ENCODE measurements around the gene TEX2. TPM values are rescaled to one million over a fixed set of nuclear protein-coding genes. Genes with fewer than 3 reads are reported as not detected.

The TEX2 gene
- total RNA-seq, 1 donor from 2014 or later: 8.1 TPM

DNA sequence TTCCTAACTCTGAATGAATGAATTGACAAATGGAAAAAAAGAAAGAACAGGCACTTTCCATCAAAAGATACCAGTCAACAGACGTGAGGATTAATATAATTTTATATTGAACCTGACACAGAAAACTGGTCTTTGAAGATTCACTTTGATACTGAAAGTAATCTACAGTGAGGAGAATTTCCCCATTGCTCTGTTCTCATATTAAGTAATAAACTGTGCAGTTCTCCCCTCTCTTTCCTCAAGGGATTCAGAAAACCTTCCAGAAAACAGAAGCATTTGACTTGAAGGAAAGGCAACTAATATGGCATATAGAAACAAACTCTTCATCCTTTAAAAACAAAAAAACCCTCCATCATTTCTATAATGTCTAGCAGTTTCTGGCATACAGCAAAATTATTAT is 2.2 kb downstream of the TEX2 start:
- no peaks in the 10 kb centered on the region for H3K27me3 Mint-ChIP-seq
- TF ChIP-seq, protein P1, sequence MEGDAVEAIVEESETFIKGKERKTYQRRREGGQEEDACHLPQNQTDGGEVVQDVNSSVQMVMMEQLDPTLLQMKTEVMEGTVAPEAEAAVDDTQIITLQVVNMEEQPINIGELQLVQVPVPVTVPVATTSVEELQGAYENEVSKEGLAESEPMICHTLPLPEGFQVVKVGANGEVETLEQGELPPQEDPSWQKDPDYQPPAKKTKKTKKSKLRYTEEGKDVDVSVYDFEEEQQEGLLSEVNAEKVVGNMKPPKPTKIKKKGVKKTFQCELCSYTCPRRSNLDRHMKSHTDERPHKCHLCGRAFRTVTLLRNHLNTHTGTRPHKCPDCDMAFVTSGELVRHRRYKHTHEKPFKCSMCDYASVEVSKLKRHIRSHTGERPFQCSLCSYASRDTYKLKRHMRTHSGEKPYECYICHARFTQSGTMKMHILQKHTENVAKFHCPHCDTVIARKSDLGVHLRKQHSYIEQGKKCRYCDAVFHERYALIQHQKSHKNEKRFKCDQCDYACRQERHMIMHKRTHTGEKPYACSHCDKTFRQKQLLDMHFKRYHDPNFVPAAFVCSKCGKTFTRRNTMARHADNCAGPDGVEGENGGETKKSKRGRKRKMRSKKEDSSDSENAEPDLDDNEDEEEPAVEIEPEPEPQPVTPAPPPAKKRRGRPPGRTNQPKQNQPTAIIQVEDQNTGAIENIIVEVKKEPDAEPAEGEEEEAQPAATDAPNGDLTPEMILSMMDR (IDR thresholded peaks at IDR 0.05): no peak
- no peaks in the 10 kb centered on the region for H3K9me3 Mint-ChIP-seq
- H3K36me3 Mint-ChIP-seq (ENCODE audit: low read depth): peaks cover 3% of the 10 kb centered on the region
- DNase-seq (no peak), ATAC-seq (ENCODE audit: low read depth) (no peak)
- intact Hi-C loops (cut with micrococcal nuclease): loop anchor here (5.0 kb wide), 3 partner anchors 419 to 564 kb away; partner anchors contain the start of genes SMARCD2 and STRADA
- H3K4me3 Mint-ChIP-seq: no peak overlapping the region
- H3K4me1 Mint-ChIP-seq: peaks cover 19% of the 10 kb centered on the region
- POLR2A ChIA-PET: no interaction called here
- no peak overlapping the region for H3K27ac Mint-ChIP-seq
- CTCF ChIA-PET: no interaction called here

DNA sequence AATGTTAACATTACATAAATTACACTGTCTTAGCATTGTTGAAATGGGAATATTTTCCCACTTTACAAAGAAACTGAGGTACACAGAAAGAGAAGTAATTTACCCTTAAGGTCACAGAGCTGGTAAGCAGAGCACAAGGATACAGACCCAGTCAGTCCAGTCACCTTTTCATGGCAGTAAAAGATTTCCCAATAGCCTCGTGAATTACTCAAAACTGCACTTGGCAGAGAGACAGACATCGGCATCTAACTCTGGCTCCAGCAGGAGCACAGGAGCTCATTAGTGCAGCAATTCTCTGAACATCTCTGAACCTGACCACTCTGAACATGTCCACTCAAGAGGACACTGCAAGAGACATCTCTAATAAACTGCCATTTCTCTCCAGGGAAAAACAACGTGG is 3.1 kb downstream of the TEX2 start:
- TF ChIP-seq, protein P1 (IDR thresholded peaks at IDR 0.05): no peak
- ChIA-PET CTCF (no interaction called here), POLR2A (no interaction called here)
- Mint-ChIP-seq H3K4me1 (peaks cover 19% of the 10 kb centered on the region), H3K27me3 (no peaks in the 10 kb centered on the region), H3K36me3 (ENCODE audit: low read depth) (peaks cover 3% of the 10 kb centered on the region), H3K4me3 (no peak overlapping the region), H3K9me3 (no peaks in the 10 kb centered on the region), H3K27ac (no peak overlapping the region)
- intact Hi-C loops (cut with micrococcal nuclease): loop anchor here (5.0 kb wide), 3 partner anchors 418 to 563 kb away; partner anchors contain the start of genes SMARCD2 and STRADA
- ATAC-seq (ENCODE audit: low read depth) (no peak), DNase-seq (no peak)

DNA sequence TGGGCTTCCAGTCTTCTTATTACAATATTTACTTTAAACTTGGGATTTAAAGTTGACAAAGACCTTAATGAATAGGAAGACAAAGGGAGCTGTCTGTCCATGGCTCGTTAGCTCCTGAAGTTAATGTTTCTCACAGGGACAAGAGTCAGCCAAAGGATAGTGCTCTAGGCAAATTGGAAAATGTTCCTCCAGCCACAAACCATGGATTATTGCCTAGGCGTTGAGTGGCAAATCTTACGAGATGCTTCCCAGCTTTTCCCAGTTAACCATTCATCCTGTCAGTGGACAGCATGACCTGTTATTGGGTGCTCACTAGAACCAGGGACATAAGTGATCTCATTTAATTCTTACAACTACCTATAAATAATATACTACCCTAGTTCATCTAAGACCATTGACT is 3.6 kb downstream of the TEX2 start:
- no peak overlapping the region for H3K27ac Mint-ChIP-seq
- no peaks in the 10 kb centered on the region for H3K9me3 Mint-ChIP-seq
- intact Hi-C loops (cut with micrococcal nuclease): no loop called here
- DNase-seq: no peak
- POLR2A ChIA-PET: no interaction called here
- H3K4me1 Mint-ChIP-seq: peaks cover 19% of the 10 kb centered on the region
- no peak for ATAC-seq (ENCODE audit: low read depth)
- H3K4me3 Mint-ChIP-seq: no peak overlapping the region
- CTCF ChIA-PET: no interaction called here
- no peaks in the 10 kb centered on the region for H3K27me3 Mint-ChIP-seq
- peaks cover 3% of the 10 kb centered on the region for H3K36me3 Mint-ChIP-seq (ENCODE audit: low read depth)
- TF ChIP-seq, protein P1 (IDR thresholded peaks at IDR 0.05): no peak

DNA sequence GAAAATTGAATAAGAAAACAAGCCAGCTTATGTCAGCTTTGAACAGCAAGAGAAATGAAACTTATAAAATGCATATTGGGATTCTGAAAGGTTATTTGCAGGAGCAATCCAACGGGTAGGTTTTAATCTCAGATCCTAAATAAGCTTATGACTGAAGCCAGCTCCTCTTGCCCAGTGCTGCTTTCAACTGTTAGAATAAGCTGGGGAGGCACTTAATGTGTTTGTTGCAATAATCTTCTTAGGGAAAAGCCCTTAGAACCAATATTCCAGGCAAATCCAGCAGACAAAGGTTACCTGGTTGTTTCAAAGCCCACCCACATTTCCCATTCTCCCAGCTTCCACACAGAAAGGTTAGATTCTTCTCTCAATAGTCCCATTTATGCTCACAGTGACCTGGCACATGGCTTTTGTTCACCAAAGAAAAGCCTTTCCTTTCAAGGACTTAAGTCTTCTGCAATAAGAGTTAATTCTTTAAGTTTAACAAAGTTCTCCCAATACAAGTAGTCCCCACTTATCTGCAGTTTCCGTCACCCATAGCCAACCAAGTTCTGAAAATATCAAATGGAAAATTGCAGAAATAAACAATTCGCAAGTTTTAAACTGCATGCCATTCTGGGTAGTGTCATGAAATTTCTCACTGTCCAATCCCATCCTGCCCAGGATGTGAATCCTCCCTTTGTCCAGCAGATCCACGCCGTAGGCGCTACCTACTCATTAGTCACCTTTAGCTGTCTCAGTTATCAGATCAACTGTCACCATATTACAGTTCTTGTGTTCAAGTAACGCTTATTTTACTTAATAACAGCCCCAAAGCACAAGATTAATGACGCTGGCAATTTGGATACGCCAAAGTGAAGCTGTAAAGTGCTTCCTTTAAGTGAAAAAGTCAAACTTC is 5.9 kb downstream of the TEX2 start:
- H3K9me3 Mint-ChIP-seq: no peaks in the 10 kb centered on the region
- no peak for ATAC-seq (ENCODE audit: low read depth)
- ChIA-PET POLR2A (no interaction called here), CTCF (no interaction called here)
- TF ChIP-seq, protein P1 (IDR thresholded peaks at IDR 0.05): no peak
- no peak overlapping the region for H3K27ac Mint-ChIP-seq
- intact Hi-C loops (cut with micrococcal nuclease): no loop called here
- H3K4me3 Mint-ChIP-seq: no peak overlapping the region
- H3K27me3 Mint-ChIP-seq: no peaks in the 10 kb centered on the region
- H3K36me3 Mint-ChIP-seq (ENCODE audit: low read depth): no peaks in the 10 kb centered on the region
- DNase-seq: no peak
- peaks cover 10% of the 10 kb centered on the region for H3K4me1 Mint-ChIP-seq

DNA sequence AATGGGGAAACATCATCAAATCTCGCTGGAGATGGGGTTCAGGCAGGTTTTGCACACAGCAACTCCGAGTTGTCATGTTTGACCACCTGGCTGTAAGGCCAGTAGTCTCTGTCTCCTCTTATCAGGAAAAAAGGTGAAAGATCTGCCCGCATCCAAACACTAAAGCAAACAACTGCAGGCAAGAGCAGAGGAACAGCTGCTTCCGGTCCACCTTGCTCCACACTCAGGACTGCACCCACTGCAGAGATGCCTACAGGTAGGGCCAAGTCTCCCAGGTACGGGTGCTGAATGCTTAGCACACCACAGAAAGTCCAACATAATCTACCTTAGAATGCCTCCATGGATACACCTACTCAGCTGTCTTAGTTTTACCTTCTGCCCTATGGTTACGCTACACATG is 7.3 kb downstream of the TEX2 start:
- Mint-ChIP-seq H3K4me3 (no peak overlapping the region), H3K9me3 (no peaks in the 10 kb centered on the region), H3K36me3 (ENCODE audit: low read depth) (no peaks in the 10 kb centered on the region), H3K4me1 (no peaks in the 10 kb centered on the region), H3K27me3 (no peaks in the 10 kb centered on the region), H3K27ac (no peak overlapping the region)
- DNase-seq: no peak
- ATAC-seq (ENCODE audit: low read depth): no peak
- ChIA-PET POLR2A (no interaction called here), CTCF (no interaction called here)
- TF ChIP-seq, protein P1 (IDR thresholded peaks at IDR 0.05): no peak
- intact Hi-C loops (cut with micrococcal nuclease): no loop called here

Measured in activated B cell treated with CpG ODN at 0.5 μM for 24 hours (primary cell).